ENCODE results near the gene MDM4.
"Not testable (repeated sequence)": the region's sequence is repeated elsewhere in the genome, so short reads cannot be mapped to it uniquely, and the experiment has no call there.

Gene MDM4

DNA sequence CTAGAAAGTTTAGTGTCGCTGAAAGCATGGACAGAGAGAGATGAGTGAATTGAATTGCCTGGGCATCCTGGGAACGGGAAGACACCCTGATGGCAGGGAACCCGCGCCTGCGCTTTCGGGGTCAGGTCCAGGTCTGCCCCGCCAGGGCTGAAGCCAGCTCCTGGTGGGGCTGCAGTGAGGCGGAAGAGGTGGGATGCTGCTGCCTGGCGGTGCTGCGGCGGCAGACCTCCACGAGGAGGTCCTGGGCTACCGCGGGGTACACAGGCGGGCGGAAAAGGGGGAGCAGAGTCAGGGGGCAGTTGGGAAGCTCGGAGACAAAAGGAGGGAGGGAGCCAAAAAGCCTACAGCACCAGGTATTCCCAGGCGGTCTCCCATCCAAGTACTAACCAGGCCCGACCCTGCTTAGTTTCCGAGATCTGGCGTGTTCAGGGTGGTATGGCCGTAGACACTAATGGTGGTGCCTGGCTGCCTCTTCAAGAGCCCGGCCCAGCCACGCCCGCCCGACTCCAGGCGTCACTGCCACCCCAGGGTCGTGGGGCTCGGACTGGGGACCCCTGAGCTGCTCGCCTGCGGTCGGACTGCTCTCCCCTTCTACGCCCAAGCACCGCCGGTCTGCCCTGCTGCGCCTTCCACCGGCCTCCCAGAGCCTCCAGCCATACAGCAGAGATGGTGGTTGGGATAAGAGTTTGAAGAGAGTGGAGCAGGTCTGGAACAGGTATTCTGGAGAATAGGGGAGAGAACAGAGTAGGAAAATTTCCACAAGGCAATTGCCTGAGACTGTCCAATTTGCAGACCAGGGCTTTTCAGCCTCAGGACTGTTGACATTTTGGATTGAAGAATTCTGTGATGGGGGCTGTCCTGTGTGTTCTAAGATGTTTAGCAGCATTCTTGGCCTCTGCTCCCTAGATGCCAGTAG lies 46.1 kb downstream of the MDM4 start:
- DNase-seq (ENCODE audit: low read depth in 2 of 2), result no peak

GRCh38 chr1:204563307-204563706 lies 47.1 kb downstream of the MDM4 start:
- no peak for DNase-seq (ENCODE audit: low read depth in 2 of 2)

- no peak for DNase-seq (ENCODE audit: low read depth in 2 of 2)
These were observed 47.6 kb downstream of the MDM4 start for GRCh38 chr1:204563780-204564179.

- no peak for DNase-seq (ENCODE audit: low read depth in 2 of 2)
These were observed 48.6 kb downstream of the MDM4 start for GRCh38 chr1:204564835-204565234.

- peak; percentile 9 to 21 for DNase-seq (ENCODE audit: low read depth in 2 of 2)
These were observed 49.7 kb downstream of the MDM4 start for GRCh38 chr1:204565617-204566582.

DNA sequence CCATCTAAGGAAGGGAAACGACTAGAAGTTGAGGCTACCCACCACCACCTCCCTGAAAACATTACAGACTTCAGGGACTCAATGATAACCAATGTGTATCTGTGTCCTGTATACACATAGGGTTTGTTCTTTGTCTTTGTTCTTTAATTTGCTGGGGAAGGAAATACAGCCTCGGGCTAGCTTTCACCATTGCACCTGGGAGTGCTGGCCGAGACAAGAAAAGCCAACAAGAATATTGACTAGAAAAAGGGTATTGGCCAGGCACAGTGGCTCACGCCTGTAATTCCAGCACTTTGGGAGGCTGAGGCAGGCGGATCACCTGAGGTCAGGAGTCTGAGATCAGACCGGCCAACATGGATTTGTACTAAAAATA lies 50.4 kb downstream of the MDM4 start:
- no peak for DNase-seq (ENCODE audit: low read depth in 2 of 2)

GRCh38 chr1:204567071-204567470 lies 50.9 kb downstream of the MDM4 start:
- no peak for DNase-seq (ENCODE audit: low read depth in 2 of 2)

DNA sequence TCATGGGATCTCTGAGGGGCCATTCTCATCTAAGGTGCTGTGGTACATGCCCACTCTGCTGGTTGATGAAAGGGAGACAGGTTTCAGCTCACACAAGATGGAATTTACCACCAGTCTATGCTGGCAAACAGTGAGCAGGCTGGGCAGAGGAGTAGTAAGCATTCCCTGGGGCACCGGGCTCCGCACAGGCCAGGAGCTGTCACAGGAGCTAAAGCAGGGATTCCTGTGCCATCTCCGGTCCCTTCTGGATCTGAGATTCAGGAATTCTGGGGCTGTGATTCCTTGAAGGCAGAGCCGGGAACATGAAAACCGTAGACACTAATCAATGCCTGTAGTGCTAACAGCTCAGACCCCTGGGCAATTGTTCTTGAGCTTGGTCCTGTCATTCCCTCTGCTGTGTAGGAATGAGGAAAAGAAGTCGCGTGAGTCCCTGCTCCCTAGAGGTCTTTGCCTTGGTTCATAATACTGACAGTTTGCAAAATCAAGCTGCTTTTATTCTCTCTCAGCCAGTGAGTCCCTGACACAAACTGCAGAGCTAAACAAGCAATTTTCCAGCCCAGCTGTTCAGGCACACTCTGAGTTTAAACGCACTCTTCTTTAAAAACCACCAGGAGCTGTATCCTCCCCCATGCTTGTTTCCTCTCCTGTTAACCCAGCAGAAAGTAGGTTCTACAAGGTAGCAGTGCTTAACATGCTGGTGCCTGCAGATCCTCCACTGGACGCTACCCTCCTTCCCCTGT lies 52.5 kb downstream of the MDM4 start:
- DNase-seq (ENCODE audit: low read depth in 2 of 2), result no peak

DNA sequence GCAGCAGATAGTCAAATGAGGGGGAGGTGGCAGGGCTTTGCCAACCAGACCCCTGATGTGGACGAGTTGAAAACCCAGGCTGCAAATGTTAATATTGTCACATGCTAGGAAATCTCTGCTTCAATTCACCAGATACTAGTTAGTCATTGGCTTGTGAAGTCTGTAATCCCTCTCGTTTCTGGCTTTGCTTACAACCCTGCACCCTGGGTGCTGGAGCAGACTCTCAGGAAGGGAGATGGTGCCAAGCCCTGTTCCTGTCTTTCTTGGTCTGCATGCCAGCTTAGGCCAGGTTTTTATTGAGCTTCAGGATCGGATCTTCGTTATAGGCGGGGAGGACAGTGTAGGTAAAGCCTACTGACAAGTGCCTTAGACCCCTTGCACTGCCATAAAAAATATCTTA lies 53.3 kb downstream of the MDM4 start:
- no peak for DNase-seq (ENCODE audit: low read depth in 2 of 2)

DNA sequence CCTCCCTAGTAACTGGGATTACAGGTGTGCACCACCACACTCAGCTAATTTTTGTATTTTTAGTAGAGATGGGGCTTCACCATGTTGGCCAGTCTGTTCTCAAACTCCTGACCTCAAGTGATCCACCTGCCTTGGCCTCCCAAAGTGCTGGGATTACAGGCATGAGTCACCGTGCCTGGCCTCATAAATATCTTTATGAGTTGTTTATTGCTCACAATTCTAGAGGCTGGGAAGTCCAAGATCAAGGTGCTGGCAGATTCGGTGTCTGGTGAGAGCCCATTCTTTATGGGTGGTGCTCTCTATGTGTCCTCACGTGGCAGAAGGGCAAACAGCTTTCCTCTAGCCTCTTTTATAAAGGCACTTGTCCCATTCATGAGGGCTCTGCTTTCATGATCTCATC lies 53.8 kb downstream of the MDM4 start:
- DNase-seq (ENCODE audit: low read depth in 2 of 2), result not testable (repeated sequence)

GRCh38 chr1:204571128-204571527 lies 54.9 kb downstream of the MDM4 start:
- DNase-seq (ENCODE audit: low read depth in 2 of 2), result no peak

GRCh38 chr1:204571631-204572030 lies 55.4 kb downstream of the MDM4 start:
- DNase-seq (ENCODE audit: low read depth in 2 of 2), result no peak

GRCh38 chr1:204572923-204573922 lies 57.0 kb downstream of the MDM4 start:
- DNase-seq (ENCODE audit: low read depth in 2 of 2), result no peak

DNA sequence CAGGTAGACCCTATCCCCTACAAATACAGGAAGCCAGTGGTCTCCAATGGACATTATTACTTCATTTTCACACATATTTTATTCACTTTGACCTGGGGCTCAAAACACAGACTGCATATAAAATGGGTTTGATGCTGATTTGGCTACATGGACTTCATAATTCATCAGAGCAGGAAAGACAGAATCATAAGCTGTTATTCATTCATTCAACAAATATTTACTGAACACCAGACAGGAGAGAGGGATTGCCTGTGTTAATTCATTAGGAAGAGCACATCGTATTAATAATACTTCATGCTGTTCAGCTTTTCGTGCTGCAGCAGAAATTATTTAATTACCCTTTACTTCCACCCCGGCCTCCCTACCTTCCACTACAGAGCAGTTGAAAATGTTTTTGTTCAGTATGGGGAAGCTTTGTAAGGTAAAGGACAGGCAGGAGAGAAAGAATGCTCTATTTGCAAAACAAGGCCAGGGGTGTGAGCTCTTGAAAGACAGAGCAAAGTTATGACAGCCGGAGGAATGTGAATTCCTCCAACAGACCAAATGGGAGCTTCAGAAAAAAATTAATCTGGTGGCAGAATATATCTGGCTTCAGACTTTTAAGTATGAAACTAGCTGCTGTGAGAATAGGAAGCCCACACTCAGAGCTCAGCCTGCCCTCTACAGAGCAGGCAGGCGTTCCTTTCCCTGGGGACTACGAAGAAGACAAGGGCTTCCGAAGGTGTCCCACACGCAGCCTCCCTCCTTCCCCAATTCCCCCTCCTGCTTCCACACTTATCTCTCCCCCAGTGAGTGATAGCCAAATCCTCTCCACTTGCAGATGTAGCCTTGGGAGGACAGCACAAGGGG lies 58.0 kb downstream of the MDM4 start:
- DNase-seq (ENCODE audit: low read depth in 2 of 2), result no peak

DNA sequence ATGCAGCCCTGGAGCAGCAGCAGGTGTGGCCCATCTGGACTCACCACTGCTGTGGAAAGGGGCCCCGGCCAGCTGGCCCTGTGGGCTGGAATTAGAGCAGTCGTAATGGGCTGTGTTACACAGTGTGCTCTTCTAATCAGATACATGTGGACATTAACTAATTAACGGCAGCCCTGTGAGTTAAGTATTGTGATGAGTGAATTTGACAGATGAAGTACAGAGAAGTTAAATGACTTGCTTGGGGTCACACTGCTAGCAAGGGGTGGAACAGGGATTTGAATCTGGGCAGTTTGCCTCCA lies 58.6 kb downstream of the MDM4 start:
- no peak for DNase-seq (ENCODE audit: low read depth in 2 of 2)

- no peak for DNase-seq (ENCODE audit: low read depth in 2 of 2)
These were observed 59.3 kb downstream of the MDM4 start for GRCh38 chr1:204575221-204576190.

DNA sequence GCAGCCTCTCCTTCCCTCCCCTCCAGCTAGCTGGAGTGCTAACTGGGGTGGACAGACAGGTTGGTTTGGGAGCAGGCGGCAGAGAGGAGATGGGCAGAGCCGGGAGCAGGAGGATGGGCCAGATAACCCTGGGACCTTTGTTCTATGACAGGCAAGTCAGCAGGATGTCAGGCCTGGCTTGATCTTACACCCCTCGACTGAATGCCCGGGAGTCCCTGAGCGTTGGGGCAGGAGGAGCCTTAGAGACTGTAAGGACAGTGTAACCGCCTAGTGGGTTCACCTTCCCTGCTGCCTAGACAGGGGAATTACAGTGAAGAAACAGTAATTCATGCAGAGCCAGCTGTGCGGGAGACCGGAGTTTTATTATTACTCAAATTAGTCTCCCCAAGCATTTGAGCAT lies 60.2 kb downstream of the MDM4 start:
- no peak for DNase-seq (ENCODE audit: low read depth in 2 of 2)

GRCh38 chr1:204577794-204578478 lies 61.7 kb downstream of the MDM4 start:
- DNase-seq (ENCODE audit: low read depth in 2 of 2), result no peak
